Neural crest cell (in vitro differentiated cells): Measurements from ENCODE around the gene FSIP1. TPM values are rescaled to one million over a fixed set of nuclear protein-coding genes. Genes with fewer than 3 reads are reported as not detected.

Experiments used
- DNase-seq: peaks from one replicate; pipeline ENCODE4 v3.0.0; 2021; ENCODE audit warnings: low read depth, mixed read lengths, low spot score
- H3K27ac Mint-ChIP-seq: one replicate; pipeline ENCODE4 v1.8.0; 2021; ENCODE audit warnings: mild to moderate bottlenecking, mixed read lengths; ENCODE audit not compliant: unreplicated experiment
- H3K27me3 Mint-ChIP-seq: 2 replicates; pipeline ENCODE4 v1.8.0; 2021; ENCODE audit warnings: low read depth, mild to moderate bottlenecking, mixed read lengths
- H3K36me3 Mint-ChIP-seq: 2 replicates; pipeline ENCODE4 v1.8.0; 2021; ENCODE audit warnings: low read depth, mild to moderate bottlenecking, mixed read lengths
- H3K4me1 Mint-ChIP-seq: 2 replicates; pipeline ENCODE4 v1.8.0; 2021; ENCODE audit warnings: mixed read lengths
- H3K4me3 Mint-ChIP-seq: one replicate; pipeline ENCODE4 v1.8.0; 2021; ENCODE audit warnings: mild to moderate bottlenecking, mixed read lengths
- H3K9me3 Mint-ChIP-seq: 2 replicates; pipeline ENCODE4 v1.8.0; 2021; ENCODE audit warnings: mixed read lengths
- CTCF ChIP-seq: fragments of 200-600 bp; sonication (generic); conservative IDR thresholded peaks from 2 replicates; pipeline ENCODE4 v1.5.0; 2021; ENCODE audit warnings: antibody characterized with exemption, mild to moderate bottlenecking
- total RNA-seq: library from RNA; stranded (reverse); gene quantifications from 2 replicates; pipeline ENCODE4 v1.2.1, GENCODE V29; 2021

The FSIP1 gene
- total RNA-seq, 1 donor from 2014 or later: 8.1 TPM

- no peak overlapping the region for H3K4me3 Mint-ChIP-seq
- DNase-seq: no peak
- TF ChIP-seq CTCF: no peak
- no peak overlapping the region for H3K27ac Mint-ChIP-seq
- peaks cover 40% of the 10 kb centered on the region for H3K4me1 Mint-ChIP-seq
- no peaks in the 10 kb centered on the region for H3K27me3 Mint-ChIP-seq
- no peaks in the 10 kb centered on the region for H3K36me3 Mint-ChIP-seq
- H3K9me3 Mint-ChIP-seq: no peaks in the 10 kb centered on the region
Measured at GRCh38 chr15:39697509-39697908, 85.1 kb downstream of the FSIP1 start.

GRCh38 chr15:39695793-39696192 is 86.8 kb downstream of the FSIP1 start:
- DNase-seq: no peak
- H3K9me3 Mint-ChIP-seq: no peaks in the 10 kb centered on the region
- H3K4me1 Mint-ChIP-seq: peaks cover 54% of the 10 kb centered on the region
- no peak for TF ChIP-seq CTCF
- H3K4me3 Mint-ChIP-seq: no peak overlapping the region
- H3K36me3 Mint-ChIP-seq: no peaks in the 10 kb centered on the region
- no peak overlapping the region for H3K27ac Mint-ChIP-seq
- no peaks in the 10 kb centered on the region for H3K27me3 Mint-ChIP-seq

- Mint-ChIP-seq H3K27me3 (no peaks in the 10 kb centered on the region), H3K4me1 (peaks cover 45% of the 10 kb centered on the region), H3K36me3 (no peaks in the 10 kb centered on the region), H3K27ac (peak overlapping the region; percentile 81), H3K9me3 (no peaks in the 10 kb centered on the region), H3K4me3 (peak overlapping the region; percentile 77)
- peak; percentile 12 for DNase-seq
- TF ChIP-seq CTCF: no peak
Measured at GRCh38 chr15:39692356-39693327, 90.0 kb downstream of the FSIP1 start.

- peaks cover 42% of the 10 kb centered on the region for H3K4me1 Mint-ChIP-seq
- H3K4me3 Mint-ChIP-seq: no peak overlapping the region
- H3K27ac Mint-ChIP-seq: peak overlapping the region; percentile 14
- no peak for DNase-seq
- H3K27me3 Mint-ChIP-seq: no peaks in the 10 kb centered on the region
- no peaks in the 10 kb centered on the region for H3K36me3 Mint-ChIP-seq
- no peak for TF ChIP-seq CTCF
- no peaks in the 10 kb centered on the region for H3K9me3 Mint-ChIP-seq
Measured at GRCh38 chr15:39690881-39691634, 91.6 kb downstream of the FSIP1 start.

GRCh38 chr15:39687965-39688364 is 94.7 kb downstream of the FSIP1 start:
- Mint-ChIP-seq H3K4me3 (no peak overlapping the region), H3K4me1 (peaks cover 32% of the 10 kb centered on the region), H3K36me3 (no peaks in the 10 kb centered on the region), H3K27me3 (no peaks in the 10 kb centered on the region), H3K27ac (no peak overlapping the region), H3K9me3 (no peaks in the 10 kb centered on the region)
- no peak for TF ChIP-seq CTCF
- DNase-seq: no peak
